Activated CD8-positive, alpha-beta T cell treated with anti-CD3 and anti-CD28 coated beads for 36 hours (primary cell): ENCODE measurements around the gene HMX2. TPM values are rescaled to one million over a fixed set of nuclear protein-coding genes. Genes with fewer than 3 reads are reported as not detected.

Experiments
- ATAC-seq: fragments of 200-7000 bp; cut with Tn5 transposase; one replicate; pipeline ENCODE4 v1.10.0; 2021; ENCODE audit warnings: mild to moderate bottlenecking, moderate library complexity
- CTCF ChIA-PET: fragments of 350-600 bp; sonication (Branson Sonifier 250); formaldehyde crosslinking; loops from one replicate; lab custom pipeline; 2021; ENCODE audit warnings: antibody characterized with exemption; lab: Charles Lee
- POLR2A ChIA-PET: fragments of 350-600 bp; sonication (Branson Sonifier 250); formaldehyde crosslinking; loops from one replicate; lab custom pipeline; 2021; ENCODE audit warnings: antibody characterized with exemption; lab: Charles Lee
- DNase-seq: peaks from one replicate; pipeline ENCODE4 v3.0.0-alpha.2; 2020
- H3K27ac Mint-ChIP-seq: one replicate; pipeline ENCODE4 v1.8.0; 2021; ENCODE audit warnings: mild to moderate bottlenecking, mixed read lengths
- H3K27me3 Mint-ChIP-seq: one replicate; pipeline ENCODE4 v1.8.0; 2021; ENCODE audit warnings: mixed read lengths
- H3K36me3 Mint-ChIP-seq: one replicate; pipeline ENCODE4 v1.8.0; 2021; ENCODE audit warnings: low read depth, mixed read lengths
- H3K4me1 Mint-ChIP-seq: one replicate; pipeline ENCODE4 v1.8.0; 2021; ENCODE audit warnings: low read depth, mixed read lengths
- H3K4me3 Mint-ChIP-seq: one replicate; pipeline ENCODE4 v1.8.0; 2021; ENCODE audit warnings: mild to moderate bottlenecking, moderate library complexity, mixed read lengths
- H3K9me3 Mint-ChIP-seq: one replicate; pipeline ENCODE4 v1.8.0; 2021; ENCODE audit warnings: mixed read lengths
- CTCF ChIP-seq: fragments of 200-600 bp; IDR thresholded peaks from one replicate; pipeline ENCODE4 v1.8.0; 2022; ENCODE audit warnings: antibody characterized with exemption, mild to moderate bottlenecking
- intact Hi-C: fragments of 100-400 bp; cut with micrococcal nuclease; formaldehyde crosslinking; loops from one replicate; pipeline ENCODE4 v1.10.0; 2022
- total RNA-seq, 2 experiments: library from RNA; stranded (reverse); gene quantifications; one replicate each; pipeline ENCODE4 v1.2.3, GENCODE V29; 2021

Gene HMX2
- total RNA-seq, 2 experiments from 2014 or later = 0.43 to 0.90 TPM

GRCh38 chr10:123149162-123149567, 1.2 kb downstream of the HMX2 start:
- Mint-ChIP-seq H3K4me3 (peak overlapping the region; percentile 52), H3K9me3 (no peaks in the 10 kb centered on the region), H3K27ac (no peak overlapping the region), H3K27me3 (peaks cover 52% of the 10 kb centered on the region), H3K36me3 (peaks cover under 1% of the 10 kb centered on the region), H3K4me1 (peaks cover 61% of the 10 kb centered on the region)
- no peak for TF ChIP-seq CTCF
- ChIA-PET CTCF (interaction anchor here (2.1 to 5.6 kb wide), 3 partner anchors 9 to 15 kb away, joined by 5 to 24 read pairs (median 13); no protein-coding TSS in a partner anchor), POLR2A (interaction anchor here (0.9 to 2.2 kb wide), 3 partner anchors 9 to 142 kb away, joined by 3 to 8 read pairs (median 4); no protein-coding TSS in a partner anchor)
- no peak for ATAC-seq
- intact Hi-C loops = no loop called here
- DNase-seq = no peak

GRCh38 chr10:123149568-123150270, 1.8 kb downstream of the HMX2 start:
- ChIA-PET CTCF (interaction anchor here (2.1 to 5.6 kb wide), 3 partner anchors 9 to 16 kb away, joined by 5 to 24 read pairs (median 13); no protein-coding TSS in a partner anchor), POLR2A (interaction anchor here (0.9 to 2.2 kb wide), 5 partner anchors 10 to 142 kb away, joined by 3 to 9 read pairs (median 4); no protein-coding TSS in a partner anchor)
- Mint-ChIP-seq H3K4me3 (peak overlapping the region; percentile 66), H3K4me1 (peaks cover 56% of the 10 kb centered on the region), H3K36me3 (peaks cover 3% of the 10 kb centered on the region), H3K27me3 (peaks cover 47% of the 10 kb centered on the region), H3K9me3 (no peaks in the 10 kb centered on the region), H3K27ac (no peak overlapping the region)
- DNase-seq (peak; percentile 62), ATAC-seq (no peak)
- no peak for TF ChIP-seq CTCF
- intact Hi-C loops = loop anchor here (2.0 to 10.0 kb wide), 2 partner anchors 15 to 775 kb away; partner anchors contain the start of genes HMX3 and PLEKHA1

GRCh38 chr10:123150271-123150985, 2.5 kb downstream of the HMX2 start:
- H3K27ac Mint-ChIP-seq = no peak overlapping the region
- peak overlapping the region; percentile 66 for H3K4me3 Mint-ChIP-seq
- ChIA-PET POLR2A (interaction anchor here (0.9 to 2.2 kb wide), 5 partner anchors 10 to 141 kb away, joined by 3 to 9 read pairs (median 6); no protein-coding TSS in a partner anchor), CTCF (interaction anchor here (2.1 to 5.6 kb wide), 3 partner anchors 8 to 17 kb away, joined by 5 to 24 read pairs (median 13); no protein-coding TSS in a partner anchor)
- no peaks in the 10 kb centered on the region for H3K9me3 Mint-ChIP-seq
- peaks cover 40% of the 10 kb centered on the region for H3K27me3 Mint-ChIP-seq
- H3K4me1 Mint-ChIP-seq = peaks cover 50% of the 10 kb centered on the region
- DNase-seq (peak; percentile 40), ATAC-seq (no peak)
- H3K36me3 Mint-ChIP-seq = peaks cover 10% of the 10 kb centered on the region
- intact Hi-C loops = loop anchor here (2.0 to 10.0 kb wide), 2 partner anchors 16 to 776 kb away; partner anchors contain the start of genes HMX3 and PLEKHA1
- TF ChIP-seq CTCF = no peak

- Mint-ChIP-seq H3K4me1 (peaks cover 48% of the 10 kb centered on the region), H3K9me3 (peaks cover under 1% of the 10 kb centered on the region), H3K27me3 (peaks cover 33% of the 10 kb centered on the region), H3K36me3 (peaks cover 17% of the 10 kb centered on the region), H3K27ac (no peak overlapping the region), H3K4me3 (peak overlapping the region; percentile 66)
- DNase-seq = peak; percentile 62
- ChIA-PET POLR2A (interaction anchor here (0.7 to 2.2 kb wide), 5 partner anchors 11 to 19 kb away, joined by 3 to 9 read pairs (median 6); no protein-coding TSS in a partner anchor), CTCF (interaction anchor here (1.8 to 5.6 kb wide), 4 partner anchors 7 to 18 kb away, joined by 5 to 24 read pairs (median 9); no protein-coding TSS in a partner anchor)
- ATAC-seq = no peak
- TF ChIP-seq CTCF = no peak
- intact Hi-C loops = loop anchor here (2.0 to 10.0 kb wide), 2 partner anchors 16 to 776 kb away; partner anchors contain the start of genes HMX3 and PLEKHA1
These were observed 3.2 kb downstream of the HMX2 start for GRCh38 chr10:123150986-123151736.
